ENCODE data around the gene SDK2.

- TF ChIP-seq CTCF (IDR thresholded peaks at IDR 0.05) (no peak), POLR2A (IDR thresholded peaks at IDR 0.05) (peak; percentile 40)
Observed at GRCh38 chr17:73308017-73308823, 336.0 kb downstream of the SDK2 start.

Data from right lobe of liver (tissue), 4 donors.